OCI-LY3 (cell line): ENCODE measurements around the gene HMCN1.

Source experiments
- H2AFZ ChIP-seq: fragments of 200-600, 300-600 bp; shearing (Covaris generic); 2 replicates; pipeline ENCODE4 v1.6.0; 2014; ENCODE audit warnings: antibody characterized with exemption, low read depth, low read length
- H3K27ac ChIP-seq: fragments of 200-600, 300-600 bp; sonication (generic); 2 replicates; pipeline ENCODE4 v1.5.1; 2014; ENCODE audit warnings: mild to moderate bottlenecking, low read length, moderate library complexity, mixed read lengths
- H3K27me3 ChIP-seq: fragments of 200-600, 300-600 bp; sonication (generic); 2 replicates; pipeline ENCODE4 v1.6.1; 2014; ENCODE audit warnings: low read depth, low read length, mixed read lengths
- H3K36me3 ChIP-seq: fragments of 200-600, 300-600 bp; sonication (generic); replicated peaks from 2 replicates; pipeline ENCODE3; 2014; ENCODE audit warnings: low read depth, low read length, mixed read lengths
- H3K4me1 ChIP-seq: fragments of 300-600, 200-600 bp; sonication (generic); 2 replicates; pipeline ENCODE4 v1.6.1; 2014; ENCODE audit warnings: low read length, mixed read lengths
- H3K4me2 ChIP-seq: fragments of 200-600, 300-600 bp; sonication (generic); 2 replicates; pipeline ENCODE4 v1.6.1; 2014; ENCODE audit warnings: low read length, mixed read lengths
- H3K4me3 ChIP-seq: fragments of 300-600, 200-600 bp; sonication (generic); 2 replicates; pipeline ENCODE4 v1.5.1; 2014; ENCODE audit warnings: antibody characterized with exemption, mild to moderate bottlenecking, low read length, moderate library complexity
- H3K79me2 ChIP-seq: fragments of 300-600, 200-600 bp; shearing (Covaris generic); 2 replicates; pipeline ENCODE4 v1.6.1; 2014; ENCODE audit warnings: mild to moderate bottlenecking, low read length, mixed read lengths
- H3K9ac ChIP-seq: fragments of 300-600, 200-600 bp; shearing (Covaris generic); 2 replicates; pipeline ENCODE4 v1.6.0; 2014; ENCODE audit warnings: mild to moderate bottlenecking, low read length, moderate library complexity
- H3K9me3 ChIP-seq: fragments of 200-600, 300-600 bp; shearing (Covaris generic); 2 replicates; pipeline ENCODE4 v1.6.1; 2014; ENCODE audit warnings: low read length, mixed read lengths; ENCODE audit not compliant: insufficient read depth
- H4K20me1 ChIP-seq: fragments of 200-600, 300-600 bp; sonication (generic); 2 replicates; pipeline ENCODE4 v1.6.1; 2016; ENCODE audit warnings: low read length, mixed read lengths; ENCODE audit not compliant: insufficient read depth
- EZH2phosphoT487 ChIP-seq: fragments of 200-600 bp; shearing (Covaris generic); IDR thresholded peaks from 2 replicates; pipeline ENCODE4 v1.6.1; 2018; ENCODE audit warnings: antibody characterized with exemption, mixed run types, low read depth
- TF ChIP-seq, protein P1 (sequence below): fragments of 200-600, 300-600 bp; sonication (generic); IDR thresholded peaks from 2 replicates; pipeline ENCODE4 v1.5.1; 2014; ENCODE audit warnings: antibody characterized with exemption, low read length, low read depth

The HMCN1 gene

GRCh38 chr1:185929776-185930175 lies 195.6 kb downstream of the HMCN1 start:
- Histone ChIP-seq H3K36me3 (no peaks in the 10 kb centered on the region), H3K4me3 (no peak overlapping the region), H3K9ac (no peak overlapping the region), H3K9me3 (no peaks in the 10 kb centered on the region), H3K79me2 (no peaks in the 10 kb centered on the region), H3K27me3 (peaks cover 4% of the 10 kb centered on the region; the same call in 1 of the 2 replicates), H3K27ac (no peak overlapping the region), H3K4me1 (peaks cover 27% of the 10 kb centered on the region), H4K20me1 (no peaks in the 10 kb centered on the region), H2AFZ (no peak overlapping the region), H3K4me2 (no peak overlapping the region)
- TF ChIP-seq, protein P1, sequence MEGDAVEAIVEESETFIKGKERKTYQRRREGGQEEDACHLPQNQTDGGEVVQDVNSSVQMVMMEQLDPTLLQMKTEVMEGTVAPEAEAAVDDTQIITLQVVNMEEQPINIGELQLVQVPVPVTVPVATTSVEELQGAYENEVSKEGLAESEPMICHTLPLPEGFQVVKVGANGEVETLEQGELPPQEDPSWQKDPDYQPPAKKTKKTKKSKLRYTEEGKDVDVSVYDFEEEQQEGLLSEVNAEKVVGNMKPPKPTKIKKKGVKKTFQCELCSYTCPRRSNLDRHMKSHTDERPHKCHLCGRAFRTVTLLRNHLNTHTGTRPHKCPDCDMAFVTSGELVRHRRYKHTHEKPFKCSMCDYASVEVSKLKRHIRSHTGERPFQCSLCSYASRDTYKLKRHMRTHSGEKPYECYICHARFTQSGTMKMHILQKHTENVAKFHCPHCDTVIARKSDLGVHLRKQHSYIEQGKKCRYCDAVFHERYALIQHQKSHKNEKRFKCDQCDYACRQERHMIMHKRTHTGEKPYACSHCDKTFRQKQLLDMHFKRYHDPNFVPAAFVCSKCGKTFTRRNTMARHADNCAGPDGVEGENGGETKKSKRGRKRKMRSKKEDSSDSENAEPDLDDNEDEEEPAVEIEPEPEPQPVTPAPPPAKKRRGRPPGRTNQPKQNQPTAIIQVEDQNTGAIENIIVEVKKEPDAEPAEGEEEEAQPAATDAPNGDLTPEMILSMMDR: no peak
- TF ChIP-seq EZH2phosphoT487: no peak

DNA sequence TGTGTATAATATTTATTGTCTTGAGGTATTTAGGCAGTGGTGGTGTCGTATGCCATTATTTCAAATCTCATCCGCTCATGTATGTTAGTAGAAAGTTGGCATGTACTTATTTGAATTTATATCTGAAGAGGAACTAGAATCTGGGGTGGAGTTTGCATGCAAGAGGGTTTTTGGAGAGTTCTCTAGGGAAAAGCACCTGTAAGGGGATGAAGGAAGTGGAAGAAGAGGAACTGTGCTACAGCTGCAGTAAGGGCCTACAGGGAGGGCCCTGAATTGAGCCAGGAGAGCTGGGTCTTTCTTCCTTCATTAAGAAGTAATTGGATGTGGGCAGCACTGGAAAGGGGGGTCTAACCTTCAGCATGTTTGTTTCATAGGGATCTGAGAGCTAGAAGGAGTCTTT lies 197.2 kb downstream of the HMCN1 start:
- Histone ChIP-seq H2AFZ (no peak overlapping the region), H4K20me1 (no peaks in the 10 kb centered on the region), H3K4me2 (peak overlapping the region; percentile 38), H3K27ac (no peak overlapping the region), H3K9me3 (no peaks in the 10 kb centered on the region), H3K4me3 (no peak overlapping the region), H3K27me3 (peaks cover 4% of the 10 kb centered on the region; the same call in 1 of the 2 replicates), H3K9ac (no peak overlapping the region), H3K79me2 (no peaks in the 10 kb centered on the region), H3K4me1 (peaks cover 28% of the 10 kb centered on the region), H3K36me3 (no peaks in the 10 kb centered on the region)
- TF ChIP-seq, protein P1: no peak
- TF ChIP-seq EZH2phosphoT487: no peak

- H3K9me3 ChIP-seq: no peaks in the 10 kb centered on the region
- H3K36me3 ChIP-seq: no peaks in the 10 kb centered on the region
- H3K27ac ChIP-seq: no peak overlapping the region
- H2AFZ ChIP-seq: no peak overlapping the region
- no peak overlapping the region for H3K4me3 ChIP-seq
- no peaks in the 10 kb centered on the region for H4K20me1 ChIP-seq
- 0 out of 2 replicates have a peak, but pooled peaks cover under 1% of the 10 kb centered on the region for H3K27me3 ChIP-seq
- H3K9ac ChIP-seq: no peak overlapping the region
- no peaks in the 10 kb centered on the region for H3K79me2 ChIP-seq
- TF ChIP-seq, protein P1: no peak
- no peak for TF ChIP-seq EZH2phosphoT487
- H3K4me2 ChIP-seq: no peak overlapping the region
- H3K4me1 ChIP-seq: peaks cover 28% of the 10 kb centered on the region
These were observed 199.4 kb downstream of the HMCN1 start for GRCh38 chr1:185933580-185933979.

- Histone ChIP-seq H3K4me3 (no peak overlapping the region), H3K9me3 (no peaks in the 10 kb centered on the region), H3K27me3 (no peaks in the 10 kb centered on the region), H3K79me2 (no peaks in the 10 kb centered on the region), H3K36me3 (no peaks in the 10 kb centered on the region), H3K9ac (no peak overlapping the region), H2AFZ (peak overlapping the region; percentile 74), H3K27ac (no peak overlapping the region), H3K4me2 (peak overlapping the region; percentile 33), H3K4me1 (peaks cover 28% of the 10 kb centered on the region), H4K20me1 (no peaks in the 10 kb centered on the region)
- TF ChIP-seq EZH2phosphoT487: no peak
- TF ChIP-seq, protein P1: no peak
These were observed 200.4 kb downstream of the HMCN1 start for GRCh38 chr1:185934476-185935189.
